Measurements from ENCODE around the gene KLK5. TPM values are rescaled to one million over a fixed set of nuclear protein-coding genes. Genes with fewer than 3 reads are reported as not detected.

The KLK5 gene
- total RNA-seq, 2 experiments from 2014 or later, result not detected

DNA sequence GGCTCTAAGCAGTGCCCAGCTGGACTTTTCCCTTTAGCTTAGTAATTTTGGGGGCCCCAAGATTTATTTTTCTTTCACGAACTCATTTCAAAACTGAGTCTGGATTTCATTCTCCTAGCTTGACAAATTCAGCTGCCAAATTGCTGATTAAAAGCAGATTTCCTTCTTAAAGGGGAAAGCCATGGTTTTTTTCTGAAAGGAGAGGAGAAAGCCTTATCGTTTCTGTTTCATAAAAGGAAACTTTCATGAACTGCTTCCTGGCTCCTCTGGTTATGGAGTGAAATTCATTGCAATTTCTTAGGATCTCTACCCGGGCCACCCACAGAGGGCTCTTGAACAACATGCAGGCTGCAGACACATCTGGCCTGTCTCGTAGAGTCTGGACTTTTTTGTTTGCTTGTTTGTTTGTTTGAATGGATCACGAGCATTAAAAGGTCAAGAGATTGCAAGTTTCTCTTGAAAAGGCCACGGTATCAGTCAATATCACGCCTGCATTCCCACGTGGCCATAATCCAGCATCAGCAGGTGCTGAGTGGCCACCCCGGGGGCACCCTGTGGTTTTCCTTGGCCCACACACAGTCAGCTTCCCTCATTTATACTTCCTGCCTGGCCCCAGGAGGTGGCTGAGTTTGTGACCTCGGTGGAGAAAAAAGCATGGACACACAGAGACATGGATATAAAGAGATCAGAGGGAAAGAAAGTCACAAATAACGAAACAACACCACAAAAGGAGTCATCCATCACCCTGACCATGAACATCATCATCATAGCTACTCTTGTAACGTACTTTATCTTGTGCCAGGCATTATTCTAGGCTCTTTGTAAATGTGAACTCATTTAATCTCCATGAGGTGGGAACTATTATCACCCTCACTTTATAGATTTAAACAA is 31.2 kb downstream of the KLK5 start:
- CTCF ChIA-PET, result interaction anchor here (0.6 to 1.2 kb wide), 7 partner anchors 16 to 126 kb away, joined by 3 to 4 read pairs (median 3); no protein-coding TSS in a partner anchor
- peaks cover 52% of the 10 kb centered on the region for H3K27me3 Mint-ChIP-seq

DNA sequence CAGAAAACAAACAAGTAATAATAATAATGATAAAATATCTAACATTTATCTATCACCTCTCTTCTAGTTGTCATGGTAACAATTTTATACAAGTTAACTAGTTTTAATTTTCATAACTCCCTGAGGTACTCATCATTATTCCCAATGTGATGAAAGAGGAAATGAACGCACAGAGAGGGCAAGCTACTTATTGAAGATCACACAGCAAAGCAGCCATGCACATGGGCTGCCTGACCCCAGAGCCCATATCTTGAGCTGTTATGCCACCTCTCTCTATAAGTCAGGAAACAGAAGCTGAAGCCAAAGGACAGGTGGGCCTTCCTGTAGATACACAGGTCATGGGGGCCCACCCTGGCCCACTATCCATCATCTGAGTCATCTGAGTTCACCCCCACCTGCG is 36.8 kb downstream of the KLK5 start:
- TF ChIP-seq, protein P1, sequence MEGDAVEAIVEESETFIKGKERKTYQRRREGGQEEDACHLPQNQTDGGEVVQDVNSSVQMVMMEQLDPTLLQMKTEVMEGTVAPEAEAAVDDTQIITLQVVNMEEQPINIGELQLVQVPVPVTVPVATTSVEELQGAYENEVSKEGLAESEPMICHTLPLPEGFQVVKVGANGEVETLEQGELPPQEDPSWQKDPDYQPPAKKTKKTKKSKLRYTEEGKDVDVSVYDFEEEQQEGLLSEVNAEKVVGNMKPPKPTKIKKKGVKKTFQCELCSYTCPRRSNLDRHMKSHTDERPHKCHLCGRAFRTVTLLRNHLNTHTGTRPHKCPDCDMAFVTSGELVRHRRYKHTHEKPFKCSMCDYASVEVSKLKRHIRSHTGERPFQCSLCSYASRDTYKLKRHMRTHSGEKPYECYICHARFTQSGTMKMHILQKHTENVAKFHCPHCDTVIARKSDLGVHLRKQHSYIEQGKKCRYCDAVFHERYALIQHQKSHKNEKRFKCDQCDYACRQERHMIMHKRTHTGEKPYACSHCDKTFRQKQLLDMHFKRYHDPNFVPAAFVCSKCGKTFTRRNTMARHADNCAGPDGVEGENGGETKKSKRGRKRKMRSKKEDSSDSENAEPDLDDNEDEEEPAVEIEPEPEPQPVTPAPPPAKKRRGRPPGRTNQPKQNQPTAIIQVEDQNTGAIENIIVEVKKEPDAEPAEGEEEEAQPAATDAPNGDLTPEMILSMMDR (IDR thresholded peaks at IDR 0.05), result no peak
- Mint-ChIP-seq H3K27me3 (peaks cover 35% of the 10 kb centered on the region), H3K9me3 (no peaks in the 10 kb centered on the region), H3K4me3 (no peak overlapping the region), H3K36me3 (ENCODE audit: low read depth) (no peaks in the 10 kb centered on the region), H3K4me1 (ENCODE audit: low read depth) (no peaks in the 10 kb centered on the region), H3K27ac (no peak overlapping the region)
- no peaks in the 10 kb centered on the region for H3K36me3 ChIP-seq (ENCODE audit: insufficient read depth, low read length)
- H3K27ac ChIP-seq (ENCODE audit: low read depth in 1 of 2, low read length in 2 of 2), result no peak overlapping the region
- ATAC-seq (ENCODE audit: poor library complexity) (no peak), DNase-seq (no peak)
- H3K27me3 ChIP-seq (ENCODE audit: control insufficient read depth in 1 of 2, insufficient read depth in 2 of 2, low read length in 2 of 2), result peaks cover 14 to 52% of the 10 kb centered on the region in 2 experiments
- H3K4me3 ChIP-seq (ENCODE audit: low read length), result no peak overlapping the region
- H3K9me3 ChIP-seq (ENCODE audit: control insufficient read depth in 1 of 2, insufficient read depth in 1 of 2, low read length in 2 of 2), result peaks cover 0 to 8% of the 10 kb centered on the region in 2 experiments
- H3K4me1 ChIP-seq (ENCODE audit: insufficient read depth, low read length), result no peaks in the 10 kb centered on the region
- POLR2A ChIA-PET, result no interaction called here
- intact Hi-C loops (cut with DNase I, micrococcal nuclease), result no loop called here
- CTCF ChIA-PET, result no interaction called here

More for the DNA sequence above, 31.2 kb downstream of the KLK5 start:
- TF ChIP-seq, protein P1 (IDR thresholded peaks at IDR 0.05), result no peak
- no peak overlapping the region for H3K27ac ChIP-seq (ENCODE audit: low read depth in 1 of 2, low read length in 2 of 2)
- DNase-seq (no peak), ATAC-seq (ENCODE audit: poor library complexity) (no peak)
- intact Hi-C loops (cut with DNase I, micrococcal nuclease), result loop anchor here (2.0 to 10.0 kb wide), 5 partner anchors 15 to 565 kb away; no protein-coding TSS in a partner anchor
- POLR2A ChIA-PET, result interaction anchor here (0.7 to 1.3 kb wide), 3 partner anchors 117 to 565 kb away, joined by 3 read pairs; no protein-coding TSS in a partner anchor
- no peak overlapping the region for H3K4me3 ChIP-seq (ENCODE audit: low read length)
- Mint-ChIP-seq H3K4me1 (ENCODE audit: low read depth) (peaks cover 6% of the 10 kb centered on the region), H3K9me3 (no peaks in the 10 kb centered on the region), H3K4me3 (no peak overlapping the region), H3K36me3 (ENCODE audit: low read depth) (no peaks in the 10 kb centered on the region), H3K27ac (no peak overlapping the region)
- no peaks in the 10 kb centered on the region for H3K36me3 ChIP-seq (ENCODE audit: insufficient read depth, low read length)
- H3K4me1 ChIP-seq (ENCODE audit: insufficient read depth, low read length), result peaks cover 7% of the 10 kb centered on the region
- H3K9me3 ChIP-seq (ENCODE audit: control insufficient read depth in 1 of 2, insufficient read depth in 1 of 2, low read length in 2 of 2), result no peaks in the 10 kb centered on the region
- H3K27me3 ChIP-seq (ENCODE audit: control insufficient read depth in 1 of 2, insufficient read depth in 2 of 2, low read length in 2 of 2), result peaks cover 11 to 28% of the 10 kb centered on the region in 2 experiments

DNA sequence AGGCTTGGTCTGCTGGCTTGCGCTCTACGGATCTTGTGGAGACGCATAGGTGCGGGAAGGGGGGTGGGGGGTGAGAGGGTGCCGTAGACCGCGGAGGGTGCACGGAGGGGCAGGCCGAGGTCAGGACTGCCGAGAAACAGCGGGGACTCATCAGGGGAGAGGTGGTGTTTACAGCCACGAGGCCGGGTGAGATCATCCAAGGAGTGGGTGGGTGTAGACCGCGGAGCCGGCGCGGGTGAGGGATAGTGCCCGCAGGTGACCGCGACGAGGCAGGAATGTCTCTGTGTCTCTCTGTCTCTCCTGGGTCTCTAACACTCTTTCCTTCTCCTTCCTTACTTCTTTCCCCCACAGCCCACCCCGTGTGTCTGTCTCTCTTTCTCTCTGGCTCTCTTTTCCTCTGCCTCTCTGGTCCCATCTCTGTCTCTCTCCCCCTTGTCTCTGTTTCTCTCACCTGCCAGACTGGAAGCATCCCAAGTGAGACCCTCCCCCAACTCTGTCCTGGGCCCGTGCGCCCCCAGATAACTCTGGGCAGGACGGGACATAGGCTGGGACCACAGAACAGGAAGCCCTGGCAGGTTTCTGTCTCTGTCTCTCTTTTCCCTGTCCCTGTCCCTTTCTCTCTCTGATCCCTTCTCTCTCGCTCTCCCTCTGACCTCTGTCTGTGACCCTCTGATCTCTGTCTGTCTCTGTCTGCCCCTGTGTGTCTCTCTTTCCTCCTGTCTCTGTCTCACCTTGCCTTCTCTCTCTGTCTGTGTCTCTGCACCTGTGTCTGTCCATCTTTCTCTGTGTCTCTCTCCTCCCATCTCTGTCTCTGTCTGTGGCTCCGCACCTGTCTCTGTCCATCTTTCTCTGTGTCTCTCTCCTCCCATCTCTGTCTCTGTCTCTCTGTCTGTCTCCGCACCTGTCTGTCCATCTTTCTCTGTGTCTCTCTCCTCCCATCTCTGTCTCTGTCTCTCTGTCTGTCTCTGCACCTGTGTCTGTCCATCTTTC is 39.8 kb downstream of the KLK5 start:
- Mint-ChIP-seq H3K27ac (no peak overlapping the region), H3K27me3 (peaks cover 10% of the 10 kb centered on the region), H3K36me3 (ENCODE audit: low read depth) (no peaks in the 10 kb centered on the region), H3K9me3 (no peaks in the 10 kb centered on the region), H3K4me1 (ENCODE audit: low read depth) (peaks cover 8% of the 10 kb centered on the region), H3K4me3 (no peak overlapping the region)
- H3K27me3 ChIP-seq (ENCODE audit: control insufficient read depth in 1 of 2, insufficient read depth in 2 of 2, low read length in 2 of 2), result peaks cover 30 to 67% of the 10 kb centered on the region in 2 experiments
- intact Hi-C loops (cut with DNase I, micrococcal nuclease), result no loop called here
- H3K27ac ChIP-seq (ENCODE audit: low read depth in 1 of 2, low read length in 2 of 2), result no peak overlapping the region
- H3K36me3 ChIP-seq (ENCODE audit: insufficient read depth, low read length), result no peaks in the 10 kb centered on the region
- no peak for ATAC-seq (ENCODE audit: poor library complexity)
- ChIA-PET POLR2A (no interaction called here), CTCF (no interaction called here)
- TF ChIP-seq, protein P1 (IDR thresholded peaks at IDR 0.05), result no peak
- peak in 2 of 14 experiments; percentile 31 to 37 for DNase-seq
- H3K9me3 ChIP-seq (ENCODE audit: control insufficient read depth in 1 of 2, insufficient read depth in 1 of 2, low read length in 2 of 2), result peaks cover 0 to 26% of the 10 kb centered on the region in 2 experiments
- H3K4me3 ChIP-seq (ENCODE audit: low read length), result no peak overlapping the region
- H3K4me1 ChIP-seq (ENCODE audit: insufficient read depth, low read length), result peaks cover 8% of the 10 kb centered on the region

Measured in CD4-positive, alpha-beta T cell (primary cell).